Kidney capillary endothelial cell (primary cell): ENCODE measurements around the gene SRGAP2B.
"Not testable (repeated sequence)": the region's sequence is repeated elsewhere in the genome, so short reads cannot be mapped to it uniquely, and the experiment has no call there.

Experiments used
- DNase-seq: peaks from one replicate; pipeline ENCODE4 v3.0.0-alpha.2; 2018; ENCODE audit warnings: low spot score

Gene SRGAP2B

GRCh38 chr1:144946525-144947480, 148.3 kb downstream of the SRGAP2B start:
- DNase-seq, result not testable (repeated sequence)

DNA sequence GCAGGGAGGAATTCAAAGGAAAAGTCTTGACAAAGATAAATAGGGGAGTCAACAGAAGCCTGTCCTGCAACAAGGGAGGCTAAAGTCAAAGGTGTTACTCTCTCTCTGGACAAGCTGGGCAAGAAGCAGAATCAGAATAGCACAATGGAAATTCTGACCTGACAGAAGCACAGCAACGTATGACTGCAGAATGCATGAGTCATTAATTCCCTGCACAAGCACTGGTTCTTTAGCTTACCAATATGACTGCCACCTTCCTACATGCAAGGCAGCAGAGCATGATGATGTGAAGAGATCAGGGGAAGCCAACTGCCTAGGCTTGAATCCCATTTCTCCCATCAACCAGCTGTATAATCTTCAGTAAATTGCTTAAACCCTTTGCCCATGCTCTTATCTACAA, 153.4 kb downstream of the SRGAP2B start:
- DNase-seq, result not testable (repeated sequence)

GRCh38 chr1:144940054-144940453, 155.1 kb downstream of the SRGAP2B start:
- not testable (repeated sequence) for DNase-seq

DNA sequence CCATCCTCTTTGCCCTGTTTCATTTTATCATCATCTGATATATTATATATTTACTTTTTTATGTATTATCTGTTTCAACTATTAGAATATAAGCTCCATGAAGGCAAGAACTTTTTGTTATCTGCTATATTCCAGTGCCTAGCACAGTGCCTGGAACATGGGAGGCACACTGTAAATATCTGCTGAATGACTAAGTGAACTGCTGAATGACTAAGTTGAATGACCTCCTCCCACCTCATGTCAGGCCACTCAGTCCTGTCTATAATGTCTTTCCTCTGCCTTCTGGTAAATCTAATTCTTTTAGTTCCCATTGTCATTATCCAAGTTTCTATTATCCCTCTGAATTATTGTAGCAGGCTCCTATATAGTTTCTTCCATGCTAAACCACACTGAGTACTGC, 156.5 kb downstream of the SRGAP2B start:
- not testable (repeated sequence) for DNase-seq

DNA sequence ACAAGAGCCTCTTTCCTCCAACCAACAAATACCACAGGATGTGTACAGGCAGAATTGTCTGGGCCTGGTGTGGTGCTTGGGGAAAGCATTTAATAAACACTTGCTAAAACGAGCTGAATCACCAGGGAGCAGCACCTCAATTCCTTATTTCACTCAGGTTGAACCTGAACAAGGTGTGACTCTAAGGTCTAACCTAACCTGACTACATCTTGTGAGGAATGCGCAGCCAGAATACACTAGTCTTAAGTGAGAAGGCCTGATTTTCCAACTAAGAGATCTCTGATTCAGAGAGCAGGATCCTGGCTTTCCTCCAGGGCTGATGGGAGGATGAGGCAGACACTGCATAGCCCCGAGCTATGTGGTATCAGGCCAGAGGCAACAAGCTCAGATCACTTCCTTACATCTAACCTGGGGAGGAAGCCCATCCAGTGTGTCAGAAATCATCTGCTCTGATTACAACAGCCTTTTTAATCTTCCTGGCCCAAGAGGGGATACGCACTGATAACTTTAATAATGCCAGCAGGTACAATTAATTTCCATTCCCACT, 158.9 kb downstream of the SRGAP2B start:
- not testable (repeated sequence) for DNase-seq

- DNase-seq, result not testable (repeated sequence)
Observed at GRCh38 chr1:144935310-144935709, 159.8 kb downstream of the SRGAP2B start.

GRCh38 chr1:144933014-144933413, 162.1 kb downstream of the SRGAP2B start:
- DNase-seq, result not testable (repeated sequence)

DNA sequence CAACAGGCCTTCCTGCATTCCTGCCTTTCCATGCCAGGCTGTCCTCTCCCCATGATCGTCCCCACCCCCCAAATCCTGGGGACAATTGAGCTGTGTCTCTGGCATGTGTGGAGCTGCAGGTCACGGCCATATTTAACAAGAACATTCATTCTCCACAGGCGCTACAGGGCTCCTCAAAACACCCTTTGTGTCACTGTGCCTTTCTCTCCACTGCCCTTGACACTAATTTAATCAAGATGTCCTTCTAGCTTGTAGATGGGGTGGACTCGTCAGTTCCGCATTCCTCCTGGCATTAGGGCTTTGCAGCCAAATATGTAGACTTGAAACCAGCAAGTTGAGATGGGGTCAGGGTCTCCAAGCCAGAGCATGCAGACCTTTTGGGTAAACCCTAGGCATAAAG, 163.0 kb downstream of the SRGAP2B start:
- DNase-seq, result not testable (repeated sequence)

- not testable (repeated sequence) for DNase-seq
Observed at GRCh38 chr1:144931553-144931952, 163.6 kb downstream of the SRGAP2B start.

- DNase-seq, result not testable (repeated sequence)
Observed at GRCh38 chr1:144930085-144930777, 164.9 kb downstream of the SRGAP2B start.

DNA sequence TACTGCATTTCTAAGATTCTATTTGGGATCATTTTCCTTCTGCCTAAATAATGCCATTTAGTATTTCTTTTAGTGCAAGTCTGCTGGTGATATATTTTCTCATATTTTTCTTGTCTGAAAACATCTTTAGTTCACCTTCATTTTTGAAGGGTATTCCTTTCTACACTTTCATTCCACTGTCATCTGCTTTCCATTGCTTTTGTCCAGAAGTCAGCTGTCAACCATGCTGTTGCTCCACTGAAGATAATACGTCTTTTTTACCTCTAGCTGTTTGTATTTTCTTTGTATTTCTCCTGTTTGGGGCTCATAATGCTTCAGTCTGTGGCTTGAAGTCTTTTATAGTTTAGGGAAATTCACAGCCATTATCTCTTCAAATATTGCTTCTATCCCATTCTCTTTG, 167.8 kb downstream of the SRGAP2B start:
- not testable (repeated sequence) for DNase-seq

GRCh38 chr1:144923640-144924039, 171.5 kb downstream of the SRGAP2B start:
- not testable (repeated sequence) for DNase-seq

DNA sequence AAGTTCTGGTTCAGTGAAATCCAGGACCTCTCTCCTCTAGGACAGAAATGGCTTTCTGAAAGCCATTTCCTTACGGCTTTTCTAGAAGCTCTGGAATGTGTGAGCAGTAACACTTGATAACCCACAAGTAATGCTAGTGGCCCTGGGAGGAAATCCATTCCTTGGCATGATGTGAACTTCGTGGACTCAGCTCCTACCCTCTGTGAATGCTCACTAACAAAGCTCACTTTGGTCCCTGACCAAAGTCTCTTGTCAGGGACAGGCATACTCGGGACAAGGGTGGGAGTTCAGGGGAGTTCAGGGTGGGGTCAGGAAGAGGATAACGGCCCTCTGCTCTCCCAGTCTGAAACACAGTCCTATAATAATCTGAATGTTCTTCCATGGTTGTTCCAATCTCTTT, 172.3 kb downstream of the SRGAP2B start:
- not testable (repeated sequence) for DNase-seq

DNA sequence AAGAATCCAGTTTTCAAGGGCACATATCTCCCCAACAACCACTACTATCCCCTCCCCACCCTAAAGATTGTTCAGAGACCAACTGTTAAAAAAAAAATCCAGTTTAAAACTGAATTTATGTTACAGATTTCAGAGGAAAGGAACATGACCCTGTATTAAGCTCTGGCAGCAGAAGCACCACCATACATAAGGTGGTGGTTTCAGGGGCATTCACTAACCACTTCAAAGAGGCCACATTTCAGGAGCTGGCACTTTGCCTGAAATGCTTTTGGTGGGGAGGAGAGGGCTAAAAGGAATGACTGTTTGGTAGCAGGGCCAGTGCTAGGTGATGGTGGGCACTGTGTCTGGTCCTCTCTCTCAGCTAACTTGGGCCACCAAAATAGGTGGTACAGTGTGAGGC, 176.0 kb downstream of the SRGAP2B start:
- DNase-seq, result not testable (repeated sequence)

GRCh38 chr1:144918027-144918603, 177.0 kb downstream of the SRGAP2B start:
- not testable (repeated sequence) for DNase-seq

DNA sequence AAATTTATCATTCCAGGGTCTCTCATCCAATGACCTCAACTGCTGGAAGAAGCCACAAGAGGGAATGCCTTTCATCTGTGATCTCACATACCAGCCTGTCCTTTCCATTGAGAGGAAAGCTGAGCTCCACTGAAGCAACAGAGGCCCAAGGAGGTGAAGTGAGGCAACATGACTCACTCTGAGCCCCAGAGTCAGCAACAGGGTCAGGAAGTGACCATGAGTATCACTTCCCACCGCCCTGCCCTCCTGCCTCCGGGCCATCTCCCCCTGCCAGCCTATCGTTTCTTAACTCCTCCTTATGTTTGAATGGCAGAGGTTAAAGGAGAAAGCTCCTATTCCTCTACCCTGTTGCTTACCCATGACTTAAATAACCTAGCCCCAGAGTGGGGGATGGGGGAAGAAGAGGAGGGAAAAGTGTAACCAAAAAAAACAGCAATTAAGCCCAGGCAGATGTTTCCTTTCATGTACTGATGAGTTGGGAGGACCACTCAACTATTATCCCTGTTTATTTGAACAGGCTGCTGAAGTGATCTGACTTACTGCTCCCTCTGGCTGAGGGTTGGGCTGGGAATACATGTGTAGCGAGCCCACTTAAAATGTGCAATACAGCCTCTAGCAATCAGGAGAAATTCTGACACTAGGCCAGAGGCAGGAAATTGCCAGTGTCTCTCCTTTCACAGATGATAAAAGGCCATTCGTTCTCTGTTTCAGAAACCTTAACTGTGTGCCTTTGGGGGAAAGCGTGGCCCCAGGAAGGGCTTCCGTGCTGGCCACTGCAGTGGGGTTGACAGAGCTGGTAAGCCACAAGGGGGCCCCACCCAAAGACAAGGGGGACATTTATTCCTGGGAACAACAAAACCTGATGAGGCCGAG, 177.7 kb downstream of the SRGAP2B start:
- not testable (repeated sequence) for DNase-seq

GRCh38 chr1:144913977-144914734, 181.0 kb downstream of the SRGAP2B start:
- DNase-seq, result not testable (repeated sequence)

GRCh38 chr1:144913458-144913857, 181.7 kb downstream of the SRGAP2B start:
- not testable (repeated sequence) for DNase-seq

DNA sequence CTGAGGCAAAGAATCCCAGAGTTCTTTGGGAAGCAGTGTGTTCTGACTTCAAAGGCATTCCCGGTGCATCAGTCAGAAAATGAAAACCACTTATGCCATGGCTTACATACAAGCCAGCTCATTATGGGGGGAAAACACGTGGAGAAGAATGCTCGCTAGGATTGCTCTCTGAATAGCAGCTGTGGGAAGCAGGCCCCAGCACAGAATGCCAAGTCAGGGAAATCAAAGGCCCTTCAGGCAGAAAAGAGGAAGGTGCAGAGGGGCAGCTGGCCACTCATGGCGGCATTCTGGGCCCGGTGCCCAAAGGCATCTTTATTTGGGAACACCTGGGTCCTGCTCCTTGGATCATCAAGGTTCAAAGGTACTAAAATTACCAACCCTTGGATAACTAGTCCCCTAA, 184.4 kb downstream of the SRGAP2B start:
- DNase-seq, result not testable (repeated sequence)

DNA sequence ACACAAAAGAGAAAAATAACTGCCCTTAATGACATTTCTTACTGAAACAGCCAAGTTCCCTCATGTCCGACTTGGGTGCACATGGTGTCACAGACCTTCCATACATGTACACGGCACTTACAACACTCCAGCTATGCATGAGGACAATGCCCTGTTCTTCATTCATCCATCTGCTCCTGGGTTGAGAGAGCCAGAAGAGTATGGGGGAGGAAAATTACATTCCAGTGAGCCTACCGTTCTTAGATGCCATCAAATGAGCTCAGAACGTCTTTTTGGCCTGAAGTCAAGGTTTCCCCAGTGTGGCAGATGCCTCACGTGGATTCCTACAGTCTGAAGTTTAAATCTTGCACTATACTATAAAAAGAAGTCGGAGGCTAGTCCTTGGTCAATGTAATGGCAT, 194.3 kb downstream of the SRGAP2B start:
- not testable (repeated sequence) for DNase-seq
